Thoracic aorta (tissue), 2 donors: ENCODE measurements around the gene MRPL42. TPM values are rescaled to one million over a fixed set of nuclear protein-coding genes. Genes with fewer than 3 reads are reported as not detected.

Experiments
- ATAC-seq: fragments of 150-250 bp; one replicate; pipeline ENCODE4 v1.8.0; 2017; ENCODE audit warnings: low read depth; ENCODE audit not compliant: insufficient number of reproducible peaks, low FRiP score
- DNase-seq: peaks from one replicate; pipeline ENCODE4 v3.0.0-alpha.2; 2020; ENCODE audit warnings: low spot score
- H3K27ac ChIP-seq, 2 donors: fragments of 200-600 bp; sonication (generic); 1 replicate in 1 of 2; 2 replicates in 1 of 2; pipeline ENCODE4 v1.5.1; 2016; ENCODE audit warnings: mild to moderate bottlenecking in 2 of 2, moderate library complexity in 2 of 2
- H3K27me3 ChIP-seq: fragments of 200-600 bp; sonication (generic); replicated peaks from 2 replicates; pipeline ENCODE4 v1.6.0; 2016; ENCODE audit warnings: mild to moderate bottlenecking; ENCODE audit not compliant: insufficient read depth
- H3K36me3 ChIP-seq: fragments of 200-600 bp; sonication (generic); one replicate; pipeline ENCODE4 v1.5.1; 2016
- H3K4me1 ChIP-seq, 2 donors: fragments of 200-600 bp; sonication (generic); 1 replicate in 1 of 2; 2 replicates in 1 of 2; pipeline versions ENCODE4 v1.5.1 to v1.6.0; 2016; ENCODE audit warnings: low read depth in 2 of 2, mild to moderate bottlenecking in 1 of 2; ENCODE audit not compliant: control insufficient read depth in 1 of 2
- H3K4me3 ChIP-seq: fragments of 200-600 bp; sonication (generic); 2 replicates; pipeline ENCODE4 v1.5.1; 2016; ENCODE audit warnings: mild to moderate bottlenecking
- H3K9me3 ChIP-seq: fragments of 200-600 bp; sonication (generic); 2 replicates; pipeline ENCODE4 v1.5.1; 2016
- CTCF ChIP-seq: fragments of 200-600 bp; sonication (generic); IDR thresholded peaks from one replicate; pipeline ENCODE4 v1.5.1; 2019; ENCODE audit warnings: antibody characterized with exemption
- total RNA-seq, 2 donors: library from RNA; depleted of rRNA; stranded (reverse); fragments of >200 nt; gene quantifications; one replicate each; pipeline versions ENCODE4 v1.1.0 to v1.2.3, GENCODE V29; 2016

Gene MRPL42
- total RNA-seq, 2 donors from 2014 or later: 25.0 to 71.2 TPM

- no peak for TF ChIP-seq CTCF
- Histone ChIP-seq H3K27me3 (no peaks in the 10 kb centered on the region), H3K4me3 (no peak overlapping the region), H3K27ac (no peak overlapping the region), H3K36me3 (no peaks in the 10 kb centered on the region), H3K4me1 (no peaks in the 10 kb centered on the region), H3K9me3 (peaks cover under 1% of the 10 kb centered on the region)
- no peak for ATAC-seq
- no peak for DNase-seq
These were observed 96.7 kb downstream of the MRPL42 start for GRCh38 chr12:93563807-93564538.

DNA sequence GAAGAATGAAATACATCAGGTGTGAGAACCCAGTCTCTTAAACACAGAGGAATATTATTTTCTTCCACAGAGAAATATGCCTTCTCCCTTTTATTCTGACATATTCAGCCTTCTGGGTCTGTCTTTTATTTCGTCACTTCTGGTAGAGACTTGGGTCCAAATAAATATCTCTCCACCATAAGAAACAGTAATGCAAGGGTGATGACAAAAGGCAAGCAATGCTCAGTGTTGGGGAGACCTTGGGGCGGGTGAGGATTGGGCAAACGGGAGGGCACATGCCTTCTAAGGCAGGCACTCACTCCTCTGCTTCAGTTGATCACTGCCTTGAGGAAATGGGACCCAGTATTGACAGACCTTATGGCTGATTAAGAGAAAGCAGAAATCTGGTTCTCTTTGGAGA lies 98.4 kb downstream of the MRPL42 start:
- Histone ChIP-seq H3K27me3 (no peaks in the 10 kb centered on the region), H3K27ac (no peak overlapping the region), H3K36me3 (no peaks in the 10 kb centered on the region), H3K4me1 (no peaks in the 10 kb centered on the region), H3K9me3 (no peaks in the 10 kb centered on the region), H3K4me3 (no peak overlapping the region)
- ATAC-seq: no peak
- TF ChIP-seq CTCF: no peak
- DNase-seq: no peak

Other genes starting within 250 kb of the MRPL42 start
- 100 to 1,000 TPM in 1 of 2 donors, 10 to 100 TPM in 1; 91.1 to 178 TPM for gene NUDT4, start 89.6 kb upstream of the MRPL42 start, total RNA-seq
- gene UBE2N, start 25.6 kb upstream of the MRPL42 start, total RNA-seq: 10 to 100 TPM; 32.9 to 37.2 TPM
- 10 to 100 TPM; 51.4 to 56.3 TPM for gene SOCS2, start 105.2 kb downstream of the MRPL42 start, total RNA-seq
- gene CRADD, start 209.9 kb downstream of the MRPL42 start, total RNA-seq: 10 to 100 TPM; 33.0 to 57.9 TPM